Embryonic facial prominence (tissue), 1 donor: ENCODE measurements around the gene GCNT4.

Experiments used
- DNase-seq: peaks from one replicate; pipeline ENCODE4 v3.0.0-alpha.2; 2016; ENCODE audit errors: extremely low spot score

GCNT4 gene

DNA sequence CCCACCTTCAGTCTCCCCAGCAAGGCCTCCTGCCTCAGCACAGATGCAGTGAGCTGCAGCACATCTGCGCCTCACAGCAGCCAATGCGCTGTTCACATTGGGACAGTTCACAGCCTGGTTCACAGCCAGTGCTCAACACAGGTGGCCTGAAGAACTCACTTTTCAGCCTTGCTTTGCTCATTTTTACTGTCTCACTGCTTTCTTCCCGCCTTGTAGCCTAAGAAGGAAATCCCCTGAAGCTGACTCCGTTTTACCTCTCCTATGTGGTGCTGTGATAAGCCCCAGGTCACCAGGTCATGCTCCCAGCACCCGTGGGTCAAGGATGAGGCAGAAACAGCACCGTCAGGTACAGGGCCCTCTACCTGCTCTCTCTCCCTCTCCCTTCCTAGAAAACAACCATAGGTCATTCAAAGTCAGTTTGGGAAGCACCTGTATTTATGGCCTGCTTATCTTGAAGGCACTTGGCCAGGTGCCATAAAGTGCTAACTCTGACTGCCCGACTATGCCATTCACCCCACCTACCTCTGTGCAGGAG lies 1.1 kb downstream of the GCNT4 start:
- DNase-seq = no peak

DNA sequence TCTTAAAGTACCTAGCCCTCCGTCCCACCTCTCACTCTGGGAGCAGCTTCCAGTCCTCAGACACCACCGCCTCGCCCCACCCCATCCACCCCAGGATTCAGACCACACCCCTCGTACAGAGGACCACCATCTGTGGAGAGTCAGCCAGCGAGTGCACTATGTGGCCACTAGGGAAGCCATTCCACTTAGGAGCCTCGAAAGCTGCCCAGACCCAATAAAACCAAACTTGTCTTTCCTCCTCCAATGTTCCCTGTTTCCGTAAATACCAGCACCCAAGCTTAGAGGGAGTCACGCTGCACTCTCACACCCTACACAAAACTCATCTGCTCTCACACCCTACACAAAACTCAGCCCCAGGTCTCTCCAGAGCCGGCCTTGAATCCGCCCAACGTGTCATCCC lies 1.9 kb downstream of the GCNT4 start:
- DNase-seq = no peak

DNA sequence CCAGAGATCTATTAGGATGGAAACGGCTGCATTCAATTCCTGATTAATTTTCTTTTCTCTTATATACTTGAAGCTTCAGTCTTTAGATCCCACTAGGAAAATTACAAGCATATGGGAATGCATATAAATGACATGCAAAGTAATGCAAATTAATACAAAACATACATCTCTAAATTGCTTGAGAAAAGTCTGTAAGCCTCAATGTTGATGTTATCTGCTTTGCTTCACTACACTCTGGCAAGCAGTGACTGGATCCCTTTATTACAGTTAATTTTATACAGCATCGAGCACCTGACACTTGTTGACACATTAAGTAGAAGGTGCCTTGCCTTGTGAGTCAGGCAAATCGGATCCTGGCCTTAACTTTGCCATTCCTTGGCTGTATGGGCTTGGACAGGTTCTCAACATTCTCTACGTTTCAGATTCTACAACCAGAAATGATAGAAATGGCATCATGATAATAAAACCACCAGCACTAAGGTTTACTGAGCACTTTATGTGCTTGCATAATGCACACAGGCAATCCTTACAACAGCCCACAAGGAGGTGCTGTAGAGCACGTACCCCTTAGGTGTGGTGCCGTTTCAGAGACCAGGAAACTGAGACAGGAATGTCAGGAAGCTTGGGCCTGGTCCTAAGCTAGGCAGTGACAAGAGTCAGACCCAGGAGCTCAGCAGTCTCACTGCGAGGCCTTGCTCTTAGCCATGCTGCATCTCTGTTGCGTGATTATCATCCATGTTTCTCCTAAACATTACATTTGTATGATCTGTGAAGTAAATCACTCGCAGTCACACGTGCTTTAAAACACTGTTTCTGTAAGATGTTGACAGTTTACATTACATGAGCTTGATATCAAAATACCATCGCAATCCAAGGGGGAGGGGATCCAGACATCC lies 2.7 kb downstream of the GCNT4 start:
- no peak for DNase-seq

DNA sequence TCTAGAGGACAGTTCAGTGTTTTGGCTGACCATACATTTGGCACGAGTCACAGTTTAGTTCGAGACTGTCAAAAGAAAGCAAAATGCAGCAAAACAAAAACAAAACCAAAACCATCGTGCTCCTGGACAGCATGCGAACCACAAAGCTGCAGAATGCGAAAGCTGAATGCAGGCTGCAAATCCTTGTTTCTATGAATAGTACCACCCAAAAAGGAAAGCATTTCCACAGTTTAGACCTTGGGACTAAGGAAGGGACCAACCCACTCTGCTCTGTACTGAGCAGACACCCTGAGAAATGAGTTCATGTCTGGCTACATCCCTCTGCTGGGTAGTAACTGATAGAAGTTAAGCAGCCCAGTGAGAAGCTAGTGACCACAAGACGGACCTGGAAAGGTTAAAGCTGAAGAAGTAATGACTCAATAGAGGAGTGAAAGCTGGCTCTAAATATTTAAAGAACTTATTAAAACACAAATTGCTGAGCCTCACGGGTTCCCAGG lies 3.9 kb downstream of the GCNT4 start:
- no peak for DNase-seq

DNA sequence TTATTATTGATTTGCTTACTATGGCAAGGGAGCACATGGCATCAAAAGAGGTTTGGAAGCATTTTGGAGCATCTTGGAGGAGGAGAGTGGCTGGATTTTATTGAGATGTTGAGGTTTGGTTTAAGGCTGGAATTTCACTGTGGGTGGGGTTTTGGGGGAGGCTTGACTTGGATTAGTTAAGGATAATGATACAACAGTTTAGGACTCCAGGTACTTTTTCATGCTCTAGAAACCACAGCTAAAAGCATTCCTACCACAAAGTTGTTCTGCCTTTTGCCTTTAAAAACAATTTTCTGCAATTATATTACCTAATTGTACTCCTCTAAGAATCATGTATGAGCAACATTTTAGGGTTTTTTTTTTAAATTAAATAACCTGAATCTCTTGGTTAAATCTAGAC lies 5.0 kb downstream of the GCNT4 start:
- no peak for DNase-seq

DNA sequence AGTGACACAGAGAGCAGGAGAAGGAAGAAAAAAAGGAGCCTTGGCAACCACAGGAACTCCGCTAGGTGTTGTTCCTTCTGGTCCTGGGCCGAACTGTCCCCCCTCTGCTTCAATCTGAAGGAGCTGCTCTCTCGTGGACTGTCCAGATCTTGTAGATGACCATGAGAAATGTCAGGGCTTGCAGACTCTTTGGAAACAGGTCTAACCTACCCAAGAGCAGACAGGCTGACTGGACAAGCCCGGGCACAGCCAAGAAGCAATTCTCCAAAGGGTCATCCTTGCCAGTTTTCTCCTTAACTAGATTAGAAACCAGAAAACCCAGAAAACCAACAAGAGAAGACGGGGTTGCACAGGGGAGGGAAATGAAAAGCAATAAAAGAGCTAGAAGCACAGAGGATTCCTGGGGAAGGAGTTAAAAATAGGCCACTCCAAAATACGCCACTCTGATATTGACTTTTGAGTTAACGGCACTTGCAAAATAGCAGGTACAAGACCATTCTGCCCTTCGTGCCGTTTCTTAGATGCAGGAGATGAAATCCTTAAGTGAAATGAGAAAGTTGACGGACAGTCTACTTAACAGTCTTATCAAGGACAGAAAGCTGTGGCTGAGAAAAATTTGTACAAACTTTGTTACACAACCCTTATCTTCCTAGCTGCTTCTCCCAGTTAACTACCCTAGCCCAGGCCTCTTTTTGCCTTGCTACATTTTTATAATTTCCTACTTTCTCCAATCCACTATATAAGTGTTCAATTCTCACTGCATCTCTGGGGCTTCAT lies 5.8 kb downstream of the GCNT4 start:
- no peak for DNase-seq

DNA sequence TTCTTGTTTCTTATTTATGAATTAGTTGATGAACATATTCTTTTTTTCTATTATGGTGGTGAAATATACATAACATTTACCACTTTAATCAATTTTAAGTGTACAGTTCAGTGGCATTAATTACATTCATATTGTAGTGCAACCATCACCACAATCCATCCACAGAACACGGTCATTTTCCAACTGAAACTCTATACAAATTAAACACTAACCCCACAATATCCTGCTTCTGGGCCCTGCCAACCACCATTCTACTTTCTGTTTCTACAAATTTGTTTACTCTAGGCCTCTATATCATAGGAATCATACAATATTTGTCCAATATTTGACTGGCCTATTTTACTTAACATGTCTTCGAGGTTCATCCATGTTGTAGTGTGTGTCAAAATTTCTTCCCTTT lies 7.3 kb downstream of the GCNT4 start:
- no peak for DNase-seq

DNA sequence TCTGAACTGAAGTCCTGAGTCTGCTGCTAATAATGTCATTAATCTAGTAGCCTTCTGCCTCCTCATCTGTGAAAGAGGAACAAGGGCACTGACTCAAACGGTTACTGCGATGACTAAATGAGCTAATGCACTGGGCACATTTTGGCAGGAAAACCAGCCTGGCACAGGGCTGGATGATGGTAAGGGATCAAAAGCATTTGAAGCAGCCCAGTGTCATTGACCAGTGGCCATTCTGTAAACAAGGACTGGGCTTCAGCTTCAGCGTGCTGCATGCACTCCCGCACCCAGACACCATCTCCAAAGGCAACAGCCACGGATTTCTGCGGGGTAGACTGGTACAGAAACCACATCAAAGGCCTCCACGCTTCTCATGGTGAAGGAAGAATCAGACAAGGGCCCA lies 8.0 kb downstream of the GCNT4 start:
- no peak for DNase-seq

DNA sequence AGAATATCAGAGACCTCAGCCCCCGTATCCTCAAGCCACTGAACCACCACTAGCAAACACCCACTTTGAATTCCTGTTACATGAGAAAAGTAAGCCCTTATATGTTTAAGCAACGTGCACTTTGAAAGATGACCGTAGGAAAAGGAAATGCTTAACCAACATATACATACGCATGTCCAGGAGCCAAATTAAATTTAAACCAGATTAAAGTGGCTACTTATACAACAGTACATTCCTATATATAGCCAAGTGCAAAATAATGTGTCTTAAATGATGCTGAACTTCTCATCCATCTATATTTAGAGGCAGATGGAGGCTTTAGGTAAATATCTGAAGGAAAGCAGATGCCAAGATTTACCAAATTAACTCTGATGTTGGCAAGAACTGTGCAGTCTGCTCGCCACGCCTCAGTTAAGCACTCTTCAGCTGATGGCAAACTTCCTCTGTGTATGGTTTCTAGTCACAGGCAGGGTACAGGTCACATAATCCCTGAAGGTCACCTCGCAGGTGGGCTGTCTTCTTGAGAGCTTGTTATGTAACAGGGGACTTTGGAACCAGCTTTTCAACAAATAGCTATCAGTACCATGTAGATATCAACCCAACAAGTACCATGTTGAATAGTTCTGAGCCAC lies 8.6 kb downstream of the GCNT4 start:
- no peak for DNase-seq

DNA sequence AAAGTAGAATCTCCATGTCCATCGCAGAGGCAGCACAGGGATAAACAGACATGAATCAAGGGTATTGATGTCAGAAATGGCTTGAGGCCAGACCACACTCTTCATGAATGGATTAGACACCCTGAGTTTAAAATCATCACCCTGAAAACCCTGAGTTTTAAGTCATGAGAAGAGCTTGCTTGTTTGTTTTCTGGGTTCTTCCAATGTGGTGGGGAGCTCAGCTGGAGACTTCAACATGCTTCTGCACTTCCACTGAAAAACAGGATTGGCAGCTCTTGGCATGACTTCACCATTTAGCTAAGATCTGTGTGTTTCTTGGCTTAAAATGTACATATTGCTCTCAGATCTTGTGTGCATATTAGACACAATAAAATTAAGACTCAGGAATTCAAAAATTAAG lies 9.8 kb downstream of the GCNT4 start:
- no peak for DNase-seq

DNA sequence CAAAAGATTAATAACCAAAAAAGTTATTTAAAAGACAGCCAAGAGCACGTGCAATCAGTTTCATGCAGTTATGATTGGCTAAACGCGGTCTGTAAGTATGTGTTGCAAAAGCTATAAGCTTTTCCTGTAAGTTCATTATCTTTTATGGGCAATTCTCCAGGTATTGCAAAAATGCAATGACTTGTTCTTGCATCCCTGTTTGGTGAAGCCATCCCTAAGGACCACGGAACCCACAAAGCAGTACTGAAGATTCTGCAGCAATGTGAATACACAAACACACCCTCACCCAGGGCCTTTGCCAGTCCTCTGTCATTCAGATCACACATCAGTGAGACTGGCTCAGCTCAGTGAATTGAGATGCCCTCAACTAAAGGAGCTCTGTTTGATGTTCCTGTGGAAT lies 11.4 kb downstream of the GCNT4 start:
- no peak for DNase-seq

DNA sequence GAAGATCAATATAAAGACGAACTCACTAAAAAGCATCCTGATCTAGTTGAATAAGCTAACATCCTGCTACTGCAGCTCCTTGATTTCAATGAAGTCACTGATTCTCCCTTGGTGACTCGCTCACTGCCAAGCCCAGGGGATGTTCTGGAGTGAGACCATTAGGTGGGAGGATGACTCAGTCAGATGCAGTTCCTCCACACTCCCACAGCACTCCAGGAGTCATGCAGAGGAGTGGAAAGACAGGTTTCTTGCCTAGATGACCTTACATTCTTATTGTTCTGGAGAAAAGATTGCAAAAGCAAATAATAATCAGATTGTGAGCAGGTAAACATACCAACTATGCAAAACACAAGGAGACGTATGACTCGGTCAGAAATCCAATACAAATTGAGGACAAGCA lies 15.3 kb downstream of the GCNT4 start:
- no peak for DNase-seq

DNA sequence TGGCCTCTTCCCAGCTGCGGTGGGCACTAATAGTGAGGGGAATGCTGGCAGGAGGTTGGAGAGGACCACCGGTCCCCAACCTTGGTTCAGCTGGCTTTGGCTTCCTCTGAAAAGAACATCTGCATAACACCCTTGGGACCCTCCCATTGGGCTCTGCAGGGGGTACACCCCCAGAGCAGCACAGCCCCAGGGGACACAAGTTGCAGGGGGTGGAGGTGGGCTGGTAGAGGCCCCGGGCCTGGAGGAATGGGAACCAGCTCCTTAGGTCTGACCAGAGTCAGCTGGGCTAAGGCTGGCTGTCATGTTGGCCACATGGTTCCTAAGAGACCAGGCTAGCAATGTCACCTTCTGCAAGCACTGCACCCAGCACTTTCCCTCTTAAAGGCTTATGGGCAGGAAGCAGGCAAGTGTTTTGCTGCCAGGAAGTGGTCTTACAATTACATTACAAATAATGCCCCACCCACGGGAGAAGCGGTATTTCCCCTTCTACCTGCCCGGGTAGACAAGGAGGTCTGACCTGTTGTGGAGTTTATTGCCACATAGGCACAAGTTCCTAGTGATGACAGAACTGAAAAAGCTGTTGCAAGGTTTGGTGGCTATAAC lies 18.1 kb downstream of the GCNT4 start:
- DNase-seq = no peak

DNA sequence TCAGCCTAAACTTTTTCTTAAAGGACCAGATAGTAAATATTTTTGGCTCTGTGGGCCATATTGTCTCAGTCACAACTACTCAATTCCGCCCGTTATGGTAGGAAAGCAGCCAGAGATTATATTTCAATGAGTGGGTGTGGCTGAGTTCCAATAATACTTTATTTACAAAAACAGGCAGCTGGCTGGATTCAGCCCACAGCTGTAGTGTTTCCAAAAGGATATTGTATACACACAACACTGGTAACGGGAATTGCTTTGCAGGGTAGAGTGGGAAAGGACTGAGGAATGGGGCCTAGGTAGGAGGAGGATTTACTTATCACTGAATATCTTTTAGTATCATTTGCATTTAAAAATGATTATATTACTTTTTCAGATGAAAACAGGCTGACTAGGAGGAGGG lies 21.0 kb downstream of the GCNT4 start:
- DNase-seq = no peak

DNA sequence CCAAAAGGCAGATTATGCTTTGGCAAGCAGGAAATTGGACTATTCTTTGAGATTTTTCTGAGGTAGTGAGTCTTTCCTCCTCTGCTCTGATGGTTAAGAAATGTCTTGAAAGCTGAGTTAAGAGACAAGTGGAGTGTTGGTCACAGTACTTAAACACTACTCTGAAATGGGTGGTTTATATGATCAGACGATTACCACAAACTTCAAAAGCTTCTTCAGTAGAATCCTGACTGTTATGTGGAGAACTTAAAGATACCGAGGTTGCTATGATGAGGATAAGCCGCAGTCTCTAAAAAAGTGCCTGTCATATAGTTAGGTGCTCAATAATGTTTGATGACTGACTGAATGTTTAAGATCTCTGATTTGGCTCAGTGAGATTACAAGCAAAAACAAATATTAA lies 24.3 kb downstream of the GCNT4 start:
- DNase-seq = no peak

DNA sequence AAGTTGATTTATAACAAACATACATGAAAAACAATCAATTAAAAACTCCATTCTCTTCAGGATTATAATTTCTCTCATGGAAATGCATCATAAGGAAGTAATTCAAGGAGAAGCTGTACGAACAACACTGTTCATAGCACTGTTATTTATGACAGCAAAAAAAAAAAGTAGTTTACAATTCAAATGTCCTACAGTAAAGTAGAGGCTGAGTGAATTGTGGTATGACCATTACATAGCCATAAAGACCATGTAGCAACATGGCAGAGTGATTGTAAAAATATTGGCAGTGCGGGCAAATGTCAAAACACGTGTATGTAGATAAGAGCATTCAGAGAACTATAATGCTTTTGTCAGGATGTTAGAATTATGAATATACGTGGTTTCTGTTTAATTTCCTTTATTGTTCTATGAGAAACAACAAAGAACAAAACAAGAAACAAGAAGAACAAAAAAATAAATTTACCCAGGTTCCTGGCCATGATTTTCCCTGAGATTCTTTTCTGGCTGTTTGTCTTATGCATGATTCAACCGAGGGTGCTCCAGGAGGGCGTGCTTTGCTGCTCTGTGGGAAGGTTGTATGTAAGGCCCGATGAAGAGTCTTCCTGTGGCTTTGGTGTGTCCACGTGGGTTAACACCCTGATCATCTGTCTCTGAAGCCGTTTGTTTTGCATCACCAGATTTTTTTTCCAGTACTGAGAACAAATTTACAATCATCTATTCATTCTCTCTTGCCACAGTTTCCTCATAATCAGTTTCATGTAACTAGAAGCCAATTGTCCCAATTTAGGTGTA lies 28.8 kb downstream of the GCNT4 start:
- no peak for DNase-seq

DNA sequence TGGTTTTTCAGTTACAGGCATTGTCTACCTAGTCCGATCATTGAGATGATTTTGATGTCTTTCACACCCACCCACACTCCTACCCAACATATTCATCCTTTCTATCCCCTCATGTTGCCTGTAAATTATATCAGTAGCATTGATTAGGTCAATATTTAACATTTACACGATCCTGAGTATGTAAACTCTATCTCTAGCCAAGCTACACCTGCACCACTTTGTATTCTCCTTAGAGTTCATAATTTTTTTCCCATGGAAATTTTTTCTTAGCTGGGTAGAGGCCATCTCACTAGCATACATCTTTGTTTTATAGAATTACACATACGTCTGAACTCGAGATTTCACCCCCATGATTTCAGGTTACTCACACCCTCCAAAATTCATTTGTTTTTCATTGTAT lies 30.6 kb downstream of the GCNT4 start:
- DNase-seq = no peak

DNA sequence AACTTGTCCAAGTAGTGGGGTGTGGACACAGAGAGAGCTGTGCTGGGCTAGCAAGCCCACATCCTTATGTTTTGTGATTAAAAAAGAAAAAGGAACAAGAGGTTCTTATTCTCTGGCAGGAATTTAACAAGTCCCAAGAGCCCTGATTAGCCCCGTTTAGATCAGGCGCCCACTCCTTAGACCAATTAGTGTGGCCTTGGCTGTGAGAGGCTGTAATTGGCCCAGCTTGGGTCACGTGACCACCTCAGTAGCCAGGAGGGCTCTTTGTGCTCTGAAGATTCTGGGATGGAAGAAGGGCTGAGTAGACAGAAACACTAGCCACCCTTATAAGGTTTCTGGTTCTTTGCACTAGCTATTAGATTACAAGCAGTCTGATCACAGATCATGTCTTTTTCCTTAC lies 31.1 kb downstream of the GCNT4 start:
- no peak for DNase-seq

DNA sequence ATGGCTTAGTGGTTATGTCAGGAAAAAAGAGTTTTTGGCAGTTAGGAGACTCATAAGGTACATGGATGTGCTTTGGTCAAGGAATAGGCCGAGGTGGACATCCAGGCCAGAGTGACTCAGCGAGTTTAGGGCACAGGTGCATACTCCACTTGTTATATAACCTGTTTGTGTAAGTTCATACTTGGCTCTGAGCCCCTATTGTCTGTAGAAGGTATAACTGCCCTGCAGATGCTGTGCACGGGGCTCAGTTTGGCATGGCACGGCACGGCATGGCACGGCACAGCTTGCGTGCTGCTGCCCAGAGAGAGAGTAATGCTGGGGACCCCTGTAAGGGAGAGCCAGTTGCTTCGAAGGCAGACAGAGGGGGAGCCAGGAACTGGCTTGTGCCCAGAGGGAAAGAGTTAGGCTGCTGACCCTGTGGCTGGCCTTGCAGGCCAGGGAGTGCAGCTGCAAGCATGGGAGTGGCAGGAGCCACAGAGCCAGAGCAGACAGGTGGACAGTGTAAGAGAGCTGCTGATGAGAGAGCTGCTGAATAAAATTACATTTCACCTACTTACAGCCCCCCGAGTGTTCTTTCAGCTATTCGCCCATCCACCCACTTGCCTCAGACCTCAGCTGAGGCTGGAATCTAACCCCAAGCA lies 32.2 kb downstream of the GCNT4 start:
- DNase-seq = no peak

DNA sequence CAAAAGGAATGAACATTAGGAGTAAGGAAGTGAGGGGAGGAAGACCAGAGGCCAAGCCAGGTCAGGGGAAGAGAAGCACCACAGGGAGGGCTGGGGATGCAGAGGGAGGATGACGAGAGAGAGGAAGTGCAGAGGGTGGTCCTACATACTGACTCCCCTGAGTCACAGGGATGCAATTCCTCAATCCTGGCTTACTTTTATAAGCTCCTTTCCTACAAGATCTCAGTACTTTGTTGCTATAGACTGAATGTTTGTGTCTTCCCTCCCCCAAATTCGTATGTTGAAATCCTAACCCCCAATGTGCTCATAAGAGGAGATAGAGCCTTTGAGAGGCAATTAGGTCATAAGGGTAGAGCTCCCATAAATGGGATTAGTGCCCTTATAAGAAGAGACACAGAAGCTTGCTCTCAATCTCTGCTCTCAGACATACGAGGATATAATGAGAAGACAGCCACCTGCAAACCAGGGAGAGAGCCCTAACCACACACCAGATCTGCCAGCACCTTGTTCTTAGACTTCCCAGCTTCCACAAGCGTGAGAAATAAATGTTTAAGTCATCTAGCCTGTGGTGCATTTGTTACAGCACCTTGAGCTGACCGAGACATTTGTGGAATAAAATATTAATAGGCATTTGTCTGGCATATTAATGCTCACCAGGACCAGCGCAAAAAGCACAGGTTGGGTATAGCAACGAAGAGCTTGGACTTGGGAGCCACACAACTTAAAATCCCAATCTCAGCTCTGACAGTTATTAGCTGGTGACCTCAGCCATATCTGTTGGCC lies 33.4 kb downstream of the GCNT4 start:
- DNase-seq = no peak
